VCaP (cell line): Measurements from ENCODE around the gene BSND.

Source experiments
- H3K27ac ChIP-seq: fragments of 450-650 bp; 2 replicates; pipeline ENCODE4 v1.5.1; 2017
- CTCF ChIP-seq: fragments of 450-650 bp; conservative IDR thresholded peaks from 2 replicates; pipeline ENCODE4 v1.5.1; 2017; ENCODE audit warnings: mild to moderate bottlenecking, moderate library complexity

BSND gene

DNA sequence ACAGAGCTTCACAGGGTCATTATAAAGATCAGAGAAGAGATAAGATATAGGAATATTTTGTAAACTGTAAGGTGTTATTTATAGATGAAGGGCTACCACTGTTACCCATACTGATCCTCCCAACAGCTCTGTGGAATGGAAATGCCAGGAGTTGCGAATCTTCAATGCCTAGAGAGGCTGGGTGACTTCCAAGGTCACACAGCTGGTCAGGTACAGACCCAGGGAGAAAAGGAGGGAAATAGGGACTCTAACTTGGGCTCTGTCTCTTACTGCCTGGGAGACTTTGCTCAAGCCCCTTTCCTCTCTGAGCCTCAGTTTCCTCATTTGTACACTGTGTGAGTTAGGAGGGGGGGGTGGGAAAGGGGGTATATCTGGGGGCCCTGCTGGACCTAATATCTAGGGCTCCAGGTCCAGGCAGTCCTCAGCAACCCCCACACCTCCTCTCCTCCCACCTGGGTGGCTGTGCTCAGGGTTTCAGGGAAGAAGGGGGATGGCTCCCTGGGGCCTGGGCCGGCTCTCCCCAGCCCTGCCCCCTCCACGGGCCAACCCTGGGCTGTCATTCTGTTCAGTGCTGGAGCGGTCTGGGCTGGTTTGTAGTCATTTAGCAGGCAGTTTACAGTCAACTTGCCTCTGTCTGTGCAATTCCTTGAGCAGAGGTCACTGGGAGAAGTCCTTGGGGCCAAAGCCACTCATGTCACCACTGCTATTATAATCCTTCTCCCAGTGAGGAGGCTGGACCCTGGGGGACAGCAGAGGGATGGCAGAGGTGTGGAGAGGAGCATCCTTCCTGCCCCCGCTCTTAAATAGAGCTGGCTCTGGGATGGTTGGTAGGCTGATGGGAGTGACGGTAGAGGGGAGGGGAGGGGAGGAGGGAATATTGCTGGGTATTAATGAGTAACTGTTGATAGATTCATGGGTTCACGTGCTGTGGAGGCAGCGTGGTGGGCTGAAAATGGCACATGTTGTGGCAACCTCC lies 1.7 kb downstream of the BSND start:
- H3K27ac ChIP-seq: no peak overlapping the region
- TF ChIP-seq CTCF: no peak

- TF ChIP-seq CTCF: no peak
- no peak overlapping the region for H3K27ac ChIP-seq
Observed at GRCh38 chr1:55001311-55001710, 2.6 kb downstream of the BSND start.

- no peak for TF ChIP-seq CTCF
- no peak overlapping the region for H3K27ac ChIP-seq
Observed at GRCh38 chr1:55002686-55003085, 4.0 kb downstream of the BSND start.

DNA sequence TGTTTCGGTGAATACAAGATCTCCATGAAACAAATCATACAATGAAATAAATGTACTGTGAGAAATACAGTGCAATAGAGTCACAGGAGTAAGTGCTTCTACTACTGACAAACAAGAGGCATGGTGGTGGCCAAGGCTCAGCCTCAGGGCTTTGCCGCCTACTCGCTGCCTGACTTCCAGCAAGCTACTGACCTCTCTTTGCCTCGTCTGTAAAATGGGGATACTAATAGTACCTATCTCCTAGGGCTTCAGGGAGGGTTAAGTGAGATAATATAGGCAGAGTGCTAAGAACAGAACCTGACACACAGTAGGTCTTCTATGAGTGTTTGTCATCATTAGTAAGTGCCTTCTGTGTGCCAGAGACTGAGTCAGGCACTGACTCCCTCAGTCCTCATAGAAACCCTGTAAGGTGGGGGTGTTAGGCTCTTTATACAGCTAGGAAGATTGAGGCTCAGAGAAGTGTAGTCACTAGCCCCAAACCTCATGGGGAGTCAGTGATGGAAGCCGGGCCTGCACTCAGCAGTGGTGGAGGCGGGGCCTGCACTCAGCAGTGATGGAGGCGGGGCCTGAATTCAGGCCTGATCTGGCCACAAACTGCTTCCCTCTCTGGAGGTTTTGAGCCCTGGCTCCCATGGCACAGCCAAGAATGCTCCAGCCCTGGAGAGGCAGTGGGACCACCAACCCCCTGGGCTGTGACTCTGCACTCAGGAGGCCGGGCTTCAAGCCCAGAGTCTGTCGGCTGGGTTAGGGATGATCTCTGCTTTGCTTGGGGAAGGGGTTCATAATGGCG lies 6.8 kb downstream of the BSND start:
- no peak for TF ChIP-seq CTCF
- H3K27ac ChIP-seq: no peak overlapping the region

DNA sequence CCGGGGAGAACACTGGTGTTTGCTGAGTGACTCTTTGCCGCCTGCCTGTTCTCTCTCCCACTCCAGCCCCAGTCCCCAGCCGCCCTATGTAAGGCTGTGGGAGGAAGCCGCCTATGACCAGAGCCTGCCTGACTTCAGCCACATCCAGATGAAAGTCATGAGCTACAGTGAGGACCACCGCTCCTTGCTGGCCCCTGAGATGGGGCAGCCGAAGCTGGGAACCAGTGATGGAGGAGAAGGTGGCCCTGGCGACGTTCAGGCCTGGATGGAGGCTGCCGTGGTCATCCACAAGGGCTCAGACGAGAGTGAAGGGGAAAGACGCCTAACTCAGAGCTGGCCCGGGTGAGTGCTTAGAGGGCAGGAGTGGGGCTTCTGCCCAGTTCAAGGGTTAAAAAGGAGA lies 8.2 kb downstream of the BSND start:
- no peak for TF ChIP-seq CTCF
- H3K27ac ChIP-seq: no peak overlapping the region

DNA sequence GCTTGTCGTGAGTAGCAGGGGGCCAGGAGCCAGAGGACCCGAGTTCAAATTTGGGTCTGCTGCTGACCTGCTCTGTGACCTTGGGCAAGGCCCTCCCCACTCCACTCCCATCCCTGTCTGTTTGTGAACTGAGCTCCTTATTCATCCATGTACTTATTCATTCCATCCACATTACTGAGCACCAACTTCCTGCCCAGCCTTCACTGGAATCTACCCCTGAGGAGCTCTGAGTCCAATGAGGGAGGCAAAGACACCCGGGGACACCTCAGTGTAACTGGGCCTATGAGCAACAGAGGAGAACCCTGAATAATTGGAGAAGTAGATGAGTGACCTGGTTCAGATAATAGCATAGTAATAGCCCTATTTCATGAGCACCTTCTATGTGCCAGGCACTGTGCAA lies 8.9 kb downstream of the BSND start:
- no peak for TF ChIP-seq CTCF
- H3K27ac ChIP-seq: no peak overlapping the region

- H3K27ac ChIP-seq: no peak overlapping the region
- no peak for TF ChIP-seq CTCF
Observed at GRCh38 chr1:55010194-55010886, 11.6 kb downstream of the BSND start.
